Measurements from ENCODE around the gene SLC35F5. TPM values are rescaled to one million over a fixed set of nuclear protein-coding genes. Genes with fewer than 3 reads are reported as not detected.

Gene SLC35F5
- total RNA-seq, 3 donors from 2014 or later: 77.8 to 135 (median 96.7) TPM

GRCh38 chr2:113686537-113686936 is 69.9 kb downstream of the SLC35F5 start:
- no peak overlapping the region for H3K27ac ChIP-seq
- DNase-seq (ENCODE audit: low spot score in 2 of 2): no peak
- H3K27me3 ChIP-seq: no peaks in the 10 kb centered on the region
- intact Hi-C loops (cut with DNase I; ENCODE audit: low total_unique reads): no loop called here
- TF ChIP-seq, protein P1, sequence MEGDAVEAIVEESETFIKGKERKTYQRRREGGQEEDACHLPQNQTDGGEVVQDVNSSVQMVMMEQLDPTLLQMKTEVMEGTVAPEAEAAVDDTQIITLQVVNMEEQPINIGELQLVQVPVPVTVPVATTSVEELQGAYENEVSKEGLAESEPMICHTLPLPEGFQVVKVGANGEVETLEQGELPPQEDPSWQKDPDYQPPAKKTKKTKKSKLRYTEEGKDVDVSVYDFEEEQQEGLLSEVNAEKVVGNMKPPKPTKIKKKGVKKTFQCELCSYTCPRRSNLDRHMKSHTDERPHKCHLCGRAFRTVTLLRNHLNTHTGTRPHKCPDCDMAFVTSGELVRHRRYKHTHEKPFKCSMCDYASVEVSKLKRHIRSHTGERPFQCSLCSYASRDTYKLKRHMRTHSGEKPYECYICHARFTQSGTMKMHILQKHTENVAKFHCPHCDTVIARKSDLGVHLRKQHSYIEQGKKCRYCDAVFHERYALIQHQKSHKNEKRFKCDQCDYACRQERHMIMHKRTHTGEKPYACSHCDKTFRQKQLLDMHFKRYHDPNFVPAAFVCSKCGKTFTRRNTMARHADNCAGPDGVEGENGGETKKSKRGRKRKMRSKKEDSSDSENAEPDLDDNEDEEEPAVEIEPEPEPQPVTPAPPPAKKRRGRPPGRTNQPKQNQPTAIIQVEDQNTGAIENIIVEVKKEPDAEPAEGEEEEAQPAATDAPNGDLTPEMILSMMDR (IDR thresholded peaks at IDR 0.05): no peak
- TF ChIP-seq POLR2A (IDR thresholded peaks at IDR 0.05) (no peak), POLR2AphosphoS5 (IDR thresholded peaks at IDR 0.05) (no peak)
- H3K36me3 ChIP-seq: no peaks in the 10 kb centered on the region
- no peaks in the 10 kb centered on the region for H3K9me3 ChIP-seq
- no peak overlapping the region for H3K4me3 ChIP-seq
- H3K4me1 ChIP-seq: no peaks in the 10 kb centered on the region

GRCh38 chr2:113685471-113685870 is 71.0 kb downstream of the SLC35F5 start:
- Histone ChIP-seq H3K4me3 (no peak overlapping the region), H3K36me3 (no peaks in the 10 kb centered on the region), H3K27me3 (no peaks in the 10 kb centered on the region), H3K4me1 (no peaks in the 10 kb centered on the region), H3K9me3 (no peaks in the 10 kb centered on the region), H3K27ac (no peak overlapping the region)
- TF ChIP-seq, protein P1 (IDR thresholded peaks at IDR 0.05): no peak
- no peak for TF ChIP-seq POLR2A (IDR thresholded peaks at IDR 0.05)
- no peak for TF ChIP-seq POLR2AphosphoS5 (IDR thresholded peaks at IDR 0.05)
- no peak for DNase-seq (ENCODE audit: low spot score in 2 of 2)
- intact Hi-C loops (cut with DNase I; ENCODE audit: low total_unique reads): no loop called here

DNA sequence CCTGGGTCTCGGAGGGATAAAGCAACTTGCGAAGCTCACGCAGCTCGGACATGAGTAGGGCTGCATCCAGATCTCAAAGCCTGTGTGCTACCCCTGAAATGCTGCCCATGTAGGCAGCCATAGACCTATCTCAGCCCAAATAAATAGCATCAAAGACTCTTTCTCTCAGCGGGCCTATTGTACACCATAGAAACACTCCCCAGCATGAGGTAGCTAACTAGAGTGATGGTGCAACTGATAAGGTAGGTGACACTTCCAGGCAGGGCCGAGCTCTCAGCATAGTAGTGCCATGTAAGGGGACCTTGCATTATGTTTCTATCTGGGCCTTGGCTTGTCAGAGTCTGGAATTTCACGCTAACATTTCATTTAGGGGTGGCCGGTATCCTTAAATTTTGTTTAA is 77.0 kb downstream of the SLC35F5 start:
- no peaks in the 10 kb centered on the region for H3K27me3 ChIP-seq
- intact Hi-C loops (cut with DNase I; ENCODE audit: low total_unique reads): no loop called here
- no peak overlapping the region for H3K27ac ChIP-seq
- TF ChIP-seq, protein P1 (IDR thresholded peaks at IDR 0.05): no peak
- TF ChIP-seq POLR2AphosphoS5 (IDR thresholded peaks at IDR 0.05) (no peak), POLR2A (IDR thresholded peaks at IDR 0.05) (no peak)
- H3K9me3 ChIP-seq: no peaks in the 10 kb centered on the region
- DNase-seq (ENCODE audit: low spot score in 2 of 2): no peak
- H3K4me1 ChIP-seq: no peaks in the 10 kb centered on the region
- H3K4me3 ChIP-seq: no peak overlapping the region
- no peaks in the 10 kb centered on the region for H3K36me3 ChIP-seq

GRCh38 chr2:113677330-113677729 is 79.1 kb downstream of the SLC35F5 start:
- no peaks in the 10 kb centered on the region for H3K36me3 ChIP-seq
- intact Hi-C loops (cut with DNase I; ENCODE audit: low total_unique reads): no loop called here
- no peak for DNase-seq (ENCODE audit: low spot score in 2 of 2)
- no peaks in the 10 kb centered on the region for H3K4me1 ChIP-seq
- H3K4me3 ChIP-seq: no peak overlapping the region
- TF ChIP-seq, protein P1 (IDR thresholded peaks at IDR 0.05): no peak
- TF ChIP-seq POLR2A (IDR thresholded peaks at IDR 0.05) (no peak), POLR2AphosphoS5 (IDR thresholded peaks at IDR 0.05) (no peak)
- no peaks in the 10 kb centered on the region for H3K9me3 ChIP-seq
- no peak overlapping the region for H3K27ac ChIP-seq
- no peaks in the 10 kb centered on the region for H3K27me3 ChIP-seq

GRCh38 chr2:113676623-113677266 is 79.7 kb downstream of the SLC35F5 start:
- DNase-seq (ENCODE audit: low spot score in 2 of 2): no peak
- no peaks in the 10 kb centered on the region for H3K27me3 ChIP-seq
- H3K27ac ChIP-seq: no peak overlapping the region
- H3K36me3 ChIP-seq: no peaks in the 10 kb centered on the region
- no peaks in the 10 kb centered on the region for H3K4me1 ChIP-seq
- intact Hi-C loops (cut with DNase I; ENCODE audit: low total_unique reads): no loop called here
- TF ChIP-seq POLR2A (IDR thresholded peaks at IDR 0.05) (no peak), POLR2AphosphoS5 (IDR thresholded peaks at IDR 0.05) (no peak)
- TF ChIP-seq, protein P1 (IDR thresholded peaks at IDR 0.05): no peak
- H3K9me3 ChIP-seq: no peaks in the 10 kb centered on the region
- H3K4me3 ChIP-seq: no peak overlapping the region

All from breast epithelium (tissue), 4 donors.